Osteocyte (in vitro differentiated cells): ENCODE data around the gene KRTAP10-7. TPM values are rescaled to one million over a fixed set of nuclear protein-coding genes. Genes with fewer than 3 reads are reported as not detected.
A peak's percentile ranks its signal among the peaks of the same experiment; 100 is the strongest.

Experiments used
- DNase-seq: peaks from one replicate; pipeline ENCODE4 v3.0.0; 2021; ENCODE audit warnings: mixed read lengths; ENCODE audit not compliant: unreplicated experiment; ENCODE audit errors: extremely low spot score
- H3K27ac Mint-ChIP-seq: one replicate; pipeline ENCODE4 v1.8.0; 2021; ENCODE audit warnings: mild to moderate bottlenecking, mixed read lengths; ENCODE audit not compliant: unreplicated experiment
- H3K27me3 Mint-ChIP-seq: one replicate; pipeline ENCODE4 v1.8.0; 2021; ENCODE audit warnings: mixed read lengths; ENCODE audit not compliant: unreplicated experiment
- H3K36me3 Mint-ChIP-seq: one replicate; pipeline ENCODE4 v1.8.0; 2021; ENCODE audit warnings: mixed read lengths; ENCODE audit not compliant: unreplicated experiment
- H3K4me1 Mint-ChIP-seq: one replicate; pipeline ENCODE4 v1.8.0; 2021; ENCODE audit warnings: mixed read lengths; ENCODE audit not compliant: unreplicated experiment
- H3K4me3 Mint-ChIP-seq: one replicate; pipeline ENCODE4 v1.8.0; 2021; ENCODE audit warnings: mild to moderate bottlenecking, moderate library complexity, mixed read lengths; ENCODE audit not compliant: unreplicated experiment
- H3K9me3 Mint-ChIP-seq: one replicate; pipeline ENCODE4 v1.8.0; 2021; ENCODE audit warnings: mixed read lengths; ENCODE audit not compliant: unreplicated experiment
- total RNA-seq: library from RNA; stranded (reverse); gene quantifications from 2 replicates; pipeline ENCODE4 v1.2.1, GENCODE V29; 2021
- TF ChIP-seq, protein P1 (sequence below): fragments of 200-600 bp; sonication (generic); IDR thresholded peaks from 2 replicates; pipeline ENCODE4 v1.5.0; 2021; ENCODE audit warnings: antibody characterized with exemption, mild to moderate bottlenecking, moderate library complexity

The KRTAP10-7 gene
- total RNA-seq, 1 donor from 2014 or later = not detected

GRCh38 chr21:44612029-44612486 lies 11.7 kb downstream of the KRTAP10-7 start, which contains the start of gene KRTAP10-8:
KRTAP10-8 (plus strand) TSS chr21:44612079; CDS start chr21:44612101, 22 bp downstream.
- no peak within 1 kb of the TSS for H3K27ac Mint-ChIP-seq
- H3K4me1 Mint-ChIP-seq = no peaks in the 10 kb centered on the region
- TF ChIP-seq, protein P1, sequence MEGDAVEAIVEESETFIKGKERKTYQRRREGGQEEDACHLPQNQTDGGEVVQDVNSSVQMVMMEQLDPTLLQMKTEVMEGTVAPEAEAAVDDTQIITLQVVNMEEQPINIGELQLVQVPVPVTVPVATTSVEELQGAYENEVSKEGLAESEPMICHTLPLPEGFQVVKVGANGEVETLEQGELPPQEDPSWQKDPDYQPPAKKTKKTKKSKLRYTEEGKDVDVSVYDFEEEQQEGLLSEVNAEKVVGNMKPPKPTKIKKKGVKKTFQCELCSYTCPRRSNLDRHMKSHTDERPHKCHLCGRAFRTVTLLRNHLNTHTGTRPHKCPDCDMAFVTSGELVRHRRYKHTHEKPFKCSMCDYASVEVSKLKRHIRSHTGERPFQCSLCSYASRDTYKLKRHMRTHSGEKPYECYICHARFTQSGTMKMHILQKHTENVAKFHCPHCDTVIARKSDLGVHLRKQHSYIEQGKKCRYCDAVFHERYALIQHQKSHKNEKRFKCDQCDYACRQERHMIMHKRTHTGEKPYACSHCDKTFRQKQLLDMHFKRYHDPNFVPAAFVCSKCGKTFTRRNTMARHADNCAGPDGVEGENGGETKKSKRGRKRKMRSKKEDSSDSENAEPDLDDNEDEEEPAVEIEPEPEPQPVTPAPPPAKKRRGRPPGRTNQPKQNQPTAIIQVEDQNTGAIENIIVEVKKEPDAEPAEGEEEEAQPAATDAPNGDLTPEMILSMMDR = no peak
- H3K27me3 Mint-ChIP-seq = no peaks in the 10 kb centered on the region
- DNase-seq = peak; percentile 77
- no peak within 1 kb of the TSS for H3K4me3 Mint-ChIP-seq
- peaks cover 21% of the 10 kb centered on the region for H3K9me3 Mint-ChIP-seq
- no peaks in the 10 kb centered on the region for H3K36me3 Mint-ChIP-seq

- no peak overlapping the region for H3K4me3 Mint-ChIP-seq
- H3K9me3 Mint-ChIP-seq = peaks cover 21% of the 10 kb centered on the region
- H3K4me1 Mint-ChIP-seq = no peaks in the 10 kb centered on the region
- H3K36me3 Mint-ChIP-seq = no peaks in the 10 kb centered on the region
- TF ChIP-seq, protein P1 = no peak
- H3K27ac Mint-ChIP-seq = no peak overlapping the region
- H3K27me3 Mint-ChIP-seq = peaks cover 2% of the 10 kb centered on the region
- peak; percentile 79 for DNase-seq
These were observed 12.4 kb downstream of the KRTAP10-7 start for GRCh38 chr21:44612669-44613229.

- no peaks in the 10 kb centered on the region for H3K4me1 Mint-ChIP-seq
- no peak overlapping the region for H3K4me3 Mint-ChIP-seq
- H3K27ac Mint-ChIP-seq = no peak overlapping the region
- TF ChIP-seq, protein P1 = no peak
- peak; percentile 80 for DNase-seq
- H3K27me3 Mint-ChIP-seq = peaks cover 4% of the 10 kb centered on the region
- no peaks in the 10 kb centered on the region for H3K36me3 Mint-ChIP-seq
- peaks cover 21% of the 10 kb centered on the region for H3K9me3 Mint-ChIP-seq
These were observed 13.2 kb downstream of the KRTAP10-7 start for GRCh38 chr21:44613386-44614155.

DNA sequence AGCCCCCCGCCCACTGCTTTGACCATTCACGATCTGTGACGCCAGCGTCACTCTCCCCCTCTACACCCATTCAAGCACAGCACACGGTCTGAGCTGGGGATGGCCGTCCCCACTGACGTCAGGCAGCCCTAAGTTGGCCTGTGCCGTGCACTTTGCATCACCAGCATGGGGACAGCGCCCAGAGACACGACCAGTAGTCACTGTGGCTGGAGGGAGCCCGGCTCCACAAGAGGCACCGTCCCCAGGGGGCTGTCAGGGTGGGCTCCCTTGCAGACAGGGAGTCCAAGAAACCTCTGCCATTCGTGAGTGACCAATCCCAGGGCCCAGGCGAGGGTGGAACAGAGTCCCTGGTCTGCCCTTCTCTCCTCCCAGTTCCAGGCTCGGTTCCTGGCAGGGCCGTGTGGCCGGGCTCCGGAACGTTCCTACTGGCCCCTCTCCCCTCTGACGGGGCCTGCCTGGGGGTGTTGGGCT lies 13.8 kb downstream of the KRTAP10-7 start:
- H3K36me3 Mint-ChIP-seq = no peaks in the 10 kb centered on the region
- no peak overlapping the region for H3K4me3 Mint-ChIP-seq
- DNase-seq = peak; percentile 80
- no peak overlapping the region for H3K27ac Mint-ChIP-seq
- H3K9me3 Mint-ChIP-seq = peaks cover 16% of the 10 kb centered on the region
- TF ChIP-seq, protein P1 = no peak
- H3K4me1 Mint-ChIP-seq = no peaks in the 10 kb centered on the region
- peaks cover 4% of the 10 kb centered on the region for H3K27me3 Mint-ChIP-seq

GRCh38 chr21:44614961-44615391 lies 14.6 kb downstream of the KRTAP10-7 start:
- Mint-ChIP-seq H3K9me3 (peaks cover 16% of the 10 kb centered on the region), H3K27me3 (peaks cover 10% of the 10 kb centered on the region), H3K4me1 (no peaks in the 10 kb centered on the region), H3K36me3 (no peaks in the 10 kb centered on the region), H3K27ac (no peak overlapping the region), H3K4me3 (no peak overlapping the region)
- TF ChIP-seq, protein P1 = no peak
- peak; percentile 76 for DNase-seq
